GM19023 (cell line): ENCODE data around the gene DPYSL3.

Source experiments
- ATAC-seq: cut with Tn5 transposase; IDR thresholded peaks from one replicate; pipeline ENCODE4 v1.9.1; 2021; ENCODE audit warnings: mild to moderate bottlenecking, moderate library complexity; ENCODE audit not compliant: unreplicated experiment

Gene DPYSL3

GRCh38 chr5:147441191-147441695, 68.6 kb downstream of the DPYSL3 start:
- ATAC-seq: no peak

- ATAC-seq: no peak
Measured at GRCh38 chr5:147439254-147439653, 70.6 kb downstream of the DPYSL3 start.

GRCh38 chr5:147437161-147437596, 72.7 kb downstream of the DPYSL3 start:
- ATAC-seq: no peak

- no peak for ATAC-seq
Measured at GRCh38 chr5:147436596-147436995, 73.3 kb downstream of the DPYSL3 start.

GRCh38 chr5:147434049-147434448, 75.8 kb downstream of the DPYSL3 start:
- no peak for ATAC-seq

GRCh38 chr5:147432323-147432722, 77.5 kb downstream of the DPYSL3 start:
- ATAC-seq: no peak

GRCh38 chr5:147431586-147431985, 78.3 kb downstream of the DPYSL3 start:
- ATAC-seq: no peak

GRCh38 chr5:147430628-147431027, 79.2 kb downstream of the DPYSL3 start:
- no peak for ATAC-seq

- ATAC-seq: no peak
Measured at GRCh38 chr5:147427521-147428401, 82.1 kb downstream of the DPYSL3 start.

GRCh38 chr5:147426640-147427327, 83.1 kb downstream of the DPYSL3 start:
- ATAC-seq: no peak

- no peak for ATAC-seq
Measured at GRCh38 chr5:147418613-147419012, 91.3 kb downstream of the DPYSL3 start.

GRCh38 chr5:147417135-147417813, 92.6 kb downstream of the DPYSL3 start:
- no peak for ATAC-seq

GRCh38 chr5:147415651-147416050, 94.2 kb downstream of the DPYSL3 start:
- ATAC-seq: no peak

- ATAC-seq: no peak
Measured at GRCh38 chr5:147413266-147413665, 96.6 kb downstream of the DPYSL3 start.

GRCh38 chr5:147412561-147412960, 97.3 kb downstream of the DPYSL3 start:
- no peak for ATAC-seq

- no peak for ATAC-seq
Measured at GRCh38 chr5:147411359-147412319, 98.2 kb downstream of the DPYSL3 start.

GRCh38 chr5:147410496-147411358, 99.1 kb downstream of the DPYSL3 start:
- no peak for ATAC-seq

- ATAC-seq: no peak
Measured at GRCh38 chr5:147408980-147409379, 100.9 kb downstream of the DPYSL3 start.

GRCh38 chr5:147407094-147407681, 102.7 kb downstream of the DPYSL3 start:
- ATAC-seq: no peak
